Neural cell (in vitro differentiated cells): ENCODE results near the gene FAM210B. TPM values are rescaled to one million over a fixed set of nuclear protein-coding genes. Genes with fewer than 3 reads are reported as not detected.
"Not testable (repeated sequence)": the region's sequence is repeated elsewhere in the genome, so short reads cannot be mapped to it uniquely, and the experiment has no call there.

Experiments
- H2AFZ ChIP-seq: fragments of 200-600, 300-800 bp; sonication (generic), shearing (Covaris generic); 2 replicates; pipeline ENCODE4 v1.6.0; 2014; ENCODE audit warnings: low read depth, mild to moderate bottlenecking, antibody characterized with exemption, low read length, moderate library complexity
- H3F3A ChIP-seq: fragments of 200-600 bp; shearing (Covaris generic); 2 replicates; pipeline ENCODE4 v1.6.1; 2016; ENCODE audit warnings: mild to moderate bottlenecking, moderate library complexity, mixed read lengths, antibody characterized with exemption, low read length; ENCODE audit not compliant: insufficient read depth, poor library complexity, severe bottlenecking
- H3K27ac ChIP-seq: fragments of 200-600, 300-800 bp; sonication (generic), shearing (Covaris generic); 2 replicates; pipeline ENCODE4 v1.5.1; 2014; ENCODE audit warnings: mild to moderate bottlenecking, low read length, moderate library complexity
- H3K27me3 ChIP-seq: fragments of 300-800, 200-600 bp; sonication (generic), shearing (Covaris generic); 2 replicates; pipeline ENCODE4 v1.6.0; 2014; ENCODE audit warnings: mild to moderate bottlenecking, low read depth, low read length, moderate library complexity; ENCODE audit not compliant: insufficient read depth
- H3K36me3 ChIP-seq: fragments of 300-800, 200-600 bp; sonication (generic), shearing (Covaris generic); 2 replicates; pipeline ENCODE4 v1.5.1; 2014; ENCODE audit warnings: mild to moderate bottlenecking, antibody characterized with exemption, low read length, moderate library complexity; ENCODE audit not compliant: insufficient read depth
- H3K4me2 ChIP-seq: fragments of 300-800, 200-600 bp; sonication (generic), shearing (Covaris generic); 2 replicates; pipeline ENCODE4 v1.6.0; 2014; ENCODE audit warnings: mild to moderate bottlenecking, low read length
- H3K4me3 ChIP-seq: fragments of 300-800, 200-600 bp; sonication (generic), shearing (Covaris generic); 2 replicates; pipeline ENCODE4 v1.5.1; 2014; ENCODE audit warnings: mild to moderate bottlenecking, low read length, moderate library complexity
- H3K79me2 ChIP-seq: fragments of 200-600 bp; shearing (Covaris generic); replicated peaks from 2 replicates; pipeline ENCODE4 v1.6.0; 2014; ENCODE audit warnings: mild to moderate bottlenecking, low read length, moderate library complexity; ENCODE audit not compliant: insufficient read depth
- H3K9ac ChIP-seq: fragments of 300-800, 200-600 bp; sonication (generic), shearing (Covaris generic); 2 replicates; pipeline ENCODE4 v1.6.1; 2016; ENCODE audit warnings: mild to moderate bottlenecking, low read length, mixed read lengths
- H3K9me2 ChIP-seq: fragments of 200-600 bp; shearing (Covaris generic); 2 replicates; pipeline ENCODE4 v1.6.1; 2016; ENCODE audit warnings: mild to moderate bottlenecking, low read length, mixed read lengths; ENCODE audit not compliant: insufficient read depth
- H3K9me3 ChIP-seq: fragments of 200-600, 300-800 bp; sonication (generic), shearing (Covaris generic); 2 replicates; pipeline ENCODE4 v1.6.1; 2016; ENCODE audit warnings: mild to moderate bottlenecking, mixed run types, low read length, moderate library complexity, mixed read lengths
- H4K20me1 ChIP-seq: fragments of 200-600 bp; shearing (Covaris generic); 2 replicates; pipeline ENCODE4 v1.6.1; 2016; ENCODE audit warnings: mild to moderate bottlenecking, mixed run types; ENCODE audit not compliant: insufficient read depth
- CTCF ChIP-seq: fragments of 450-650 bp; IDR thresholded peaks from 2 replicates; pipeline ENCODE4 v1.5.1; 2014; ENCODE audit warnings: antibody characterized with exemption, mild to moderate bottlenecking, moderate library complexity; ENCODE audit not compliant: poor library complexity, severe bottlenecking
- EP300 ChIP-seq: fragments of 450-650 bp; conservative IDR thresholded peaks from 2 replicates; pipeline ENCODE4 v1.6.1; 2014; ENCODE audit warnings: antibody characterized with exemption, mild to moderate bottlenecking, moderate library complexity; ENCODE audit not compliant: poor library complexity, severe bottlenecking
- EZH2 ChIP-seq: fragments of 200-600, 300-800 bp; shearing (Covaris generic), sonication (generic); IDR thresholded peaks from 2 replicates; pipeline ENCODE4 v1.6.1; 2014; ENCODE audit warnings: antibody characterized with exemption, low read length, borderline replicate concordance, mild to moderate bottlenecking; ENCODE audit not compliant: insufficient read depth, poor library complexity, severe bottlenecking
- MXI1 ChIP-seq: fragments of 450-650 bp; conservative IDR thresholded peaks from 2 replicates; pipeline ENCODE4 v1.6.1; 2014; ENCODE audit warnings: antibody characterized with exemption, mild to moderate bottlenecking; ENCODE audit not compliant: poor library complexity, severe bottlenecking
- POLR2AphosphoS5 ChIP-seq: IDR thresholded peaks from 2 replicates; pipeline ENCODE4 v1.6.1; 2012
- RAD21 ChIP-seq: fragments of 450-650 bp; conservative IDR thresholded peaks from 2 replicates; pipeline ENCODE4 v1.6.1; 2014; ENCODE audit warnings: antibody characterized with exemption, mild to moderate bottlenecking, moderate library complexity
- REST ChIP-seq: IDR thresholded peaks from 2 replicates; pipeline ENCODE4 v1.6.1; 2012; ENCODE audit warnings: borderline replicate concordance
- SMC3 ChIP-seq: fragments of 450-650 bp; conservative IDR thresholded peaks from 2 replicates; pipeline ENCODE4 v1.6.1; 2014; ENCODE audit warnings: antibody characterized with exemption, mild to moderate bottlenecking, moderate library complexity; ENCODE audit not compliant: poor library complexity
- TAF1 ChIP-seq: IDR thresholded peaks from 2 replicates; pipeline ENCODE4 v1.6.1; 2012; ENCODE audit warnings: low read depth
- polyA plus RNA-seq: library from polyadenylated mRNA; depleted of rRNA; stranded (reverse); fragments of >200 nt; gene quantifications from 2 replicates; pipeline ENCODE4 v1.2.3, GENCODE V29; 2014

The FAM210B gene
- polyA plus RNA-seq, 1 donor from 2014 or later = 6.6 TPM

GRCh38 chr20:56409521-56409920 is 50.7 kb downstream of the FAM210B start:
- no peak overlapping the region for H3K4me3 ChIP-seq
- H3K9ac ChIP-seq = no peak overlapping the region
- H3K9me2 ChIP-seq = no peaks in the 10 kb centered on the region
- TF ChIP-seq SMC3 = no peak
- TF ChIP-seq REST = no peak
- no peak for TF ChIP-seq CTCF
- TF ChIP-seq TAF1 = no peak
- no peaks in the 10 kb centered on the region for H3F3A ChIP-seq
- no peak overlapping the region for H2AFZ ChIP-seq
- H4K20me1 ChIP-seq = no peaks in the 10 kb centered on the region
- no peak overlapping the region for H3K4me2 ChIP-seq
- no peak overlapping the region for H3K27ac ChIP-seq
- H3K79me2 ChIP-seq = no peaks in the 10 kb centered on the region
- H3K27me3 ChIP-seq = no peaks in the 10 kb centered on the region
- no peaks in the 10 kb centered on the region for H3K36me3 ChIP-seq
- no peaks in the 10 kb centered on the region for H3K9me3 ChIP-seq

GRCh38 chr20:56409956-56410355 is 51.2 kb downstream of the FAM210B start:
- H3K9me3 ChIP-seq = no peaks in the 10 kb centered on the region
- no peak overlapping the region for H2AFZ ChIP-seq
- no peaks in the 10 kb centered on the region for H3F3A ChIP-seq
- no peak overlapping the region for H3K4me3 ChIP-seq
- no peak overlapping the region for H3K9ac ChIP-seq
- no peak overlapping the region for H3K27ac ChIP-seq
- no peaks in the 10 kb centered on the region for H4K20me1 ChIP-seq
- no peak for TF ChIP-seq MXI1
- no peak for TF ChIP-seq EZH2
- no peak for TF ChIP-seq POLR2AphosphoS5
- TF ChIP-seq REST = no peak
- TF ChIP-seq CTCF = no peak
- TF ChIP-seq TAF1 = no peak
- TF ChIP-seq EP300 = no peak
- no peak for TF ChIP-seq SMC3
- no peak for TF ChIP-seq RAD21
- no peak overlapping the region for H3K4me2 ChIP-seq
- no peaks in the 10 kb centered on the region for H3K9me2 ChIP-seq
- H3K27me3 ChIP-seq = no peaks in the 10 kb centered on the region
- H3K36me3 ChIP-seq = no peaks in the 10 kb centered on the region
- no peaks in the 10 kb centered on the region for H3K79me2 ChIP-seq

GRCh38 chr20:56411287-56411686 is 52.5 kb downstream of the FAM210B start:
- not testable (repeated sequence) for H3K27me3 ChIP-seq, H3K27ac ChIP-seq, H3K9me2 ChIP-seq

More at GRCh38 chr20:56411287-56411686, 52.5 kb downstream of the FAM210B start:
- not testable (repeated sequence) for H3F3A ChIP-seq, H3K36me3 ChIP-seq, H3K9me3 ChIP-seq, H3K4me2 ChIP-seq, H2AFZ ChIP-seq, H3K4me3 ChIP-seq, H3K79me2 ChIP-seq, H3K9ac ChIP-seq, H4K20me1 ChIP-seq
